DMS153 treated with DMSO at 0.1 percent for 48 hours (cell line): ENCODE data around the gene MRE11.
"Not testable (repeated sequence)": the region's sequence is repeated elsewhere in the genome, so short reads cannot be mapped to it uniquely, and the experiment has no call there.

Experiments
- DNase-seq: peaks from one replicate; lab custom pipeline; 2025; ENCODE audit not compliant: unreplicated experiment; lab: John Stamatoyannopoulos, UW

The MRE11 gene

DNA sequence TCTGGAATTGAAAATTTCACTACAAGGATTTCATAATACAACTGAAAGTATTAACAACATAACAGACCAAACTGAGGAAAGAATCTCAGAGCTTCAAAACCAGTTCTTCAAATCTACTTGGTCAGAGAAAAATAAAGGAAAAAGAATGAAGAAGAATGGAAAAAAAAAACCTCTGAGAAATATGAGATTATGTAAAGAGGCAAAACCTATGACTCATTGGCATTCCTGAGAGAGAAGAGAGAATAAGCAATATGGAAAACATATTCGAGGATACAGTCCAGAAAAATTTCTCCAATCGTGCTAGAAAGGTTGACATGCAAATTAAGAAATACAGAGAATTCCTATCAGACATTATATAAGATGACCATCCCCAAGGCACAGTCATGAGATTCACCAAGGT, 69.0 kb downstream of the MRE11 start:
- no peak for DNase-seq

DNA sequence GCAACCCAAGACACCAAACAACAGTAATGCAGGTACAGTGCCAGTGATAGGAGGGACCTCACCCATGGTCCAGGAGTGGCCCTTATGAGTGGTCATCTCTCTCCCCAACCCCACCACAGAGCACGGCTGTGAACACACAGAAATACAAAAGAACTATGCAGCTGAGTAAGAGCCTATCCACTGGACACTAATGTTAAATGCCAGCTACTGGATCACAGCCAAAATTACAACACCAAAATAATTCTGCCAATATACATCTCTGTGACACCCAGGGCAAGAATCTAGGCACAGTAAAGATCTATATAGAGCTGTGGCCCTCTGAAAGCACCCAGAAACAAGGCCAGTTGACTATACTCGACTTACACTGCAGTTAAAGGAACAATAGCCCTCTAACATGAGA, 69.6 kb downstream of the MRE11 start:
- DNase-seq = no peak

DNA sequence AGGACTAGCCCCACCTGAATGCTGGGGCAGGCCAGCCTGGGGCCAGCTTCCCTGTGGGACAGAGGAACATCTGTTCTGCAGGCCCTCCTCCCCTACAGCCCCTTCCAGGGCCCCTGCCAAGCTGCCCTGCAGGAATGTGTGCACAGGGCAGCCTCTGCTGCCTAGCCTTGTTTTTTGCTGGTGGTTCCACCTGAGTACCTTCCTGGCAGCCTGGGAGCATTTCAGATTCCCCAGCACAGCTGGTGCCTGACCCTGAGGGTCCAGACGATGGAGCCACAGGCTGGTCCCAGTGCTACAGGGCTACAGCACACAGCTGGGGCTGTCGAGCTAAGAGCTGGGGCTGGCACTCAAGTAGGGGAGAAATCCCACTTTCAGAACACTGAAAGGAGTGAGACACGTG, 70.1 kb downstream of the MRE11 start:
- no peak for DNase-seq

DNA sequence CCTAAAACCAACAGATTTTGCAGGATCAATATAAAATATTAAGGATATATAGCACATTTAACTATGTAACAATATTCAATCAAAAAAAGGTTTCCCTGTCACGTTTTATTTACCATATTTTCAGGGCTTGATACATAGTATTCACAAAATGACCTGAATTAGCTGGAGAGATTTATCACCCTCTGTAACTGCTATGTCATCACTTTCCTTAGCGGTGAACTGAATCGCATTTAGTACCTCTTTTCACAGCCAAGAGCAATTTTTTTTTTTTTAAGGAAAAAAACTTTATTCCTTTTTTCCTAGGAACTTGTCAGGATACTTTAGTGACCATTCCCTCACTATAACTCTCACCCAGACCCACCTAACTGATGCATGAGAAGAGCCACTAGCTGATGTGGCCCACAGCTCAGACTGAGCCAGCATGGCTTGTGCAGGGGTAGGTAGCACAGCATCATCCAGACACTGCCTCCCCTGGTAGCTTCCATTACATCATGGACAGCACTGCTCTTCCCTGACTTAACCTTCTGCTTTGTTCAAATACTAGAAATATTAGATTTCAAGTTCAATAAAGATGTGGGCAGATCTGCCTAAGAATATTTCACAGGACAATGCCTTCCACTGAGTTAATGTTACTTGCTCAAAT, 75.4 kb downstream of the MRE11 start:
- DNase-seq = no peak

DNA sequence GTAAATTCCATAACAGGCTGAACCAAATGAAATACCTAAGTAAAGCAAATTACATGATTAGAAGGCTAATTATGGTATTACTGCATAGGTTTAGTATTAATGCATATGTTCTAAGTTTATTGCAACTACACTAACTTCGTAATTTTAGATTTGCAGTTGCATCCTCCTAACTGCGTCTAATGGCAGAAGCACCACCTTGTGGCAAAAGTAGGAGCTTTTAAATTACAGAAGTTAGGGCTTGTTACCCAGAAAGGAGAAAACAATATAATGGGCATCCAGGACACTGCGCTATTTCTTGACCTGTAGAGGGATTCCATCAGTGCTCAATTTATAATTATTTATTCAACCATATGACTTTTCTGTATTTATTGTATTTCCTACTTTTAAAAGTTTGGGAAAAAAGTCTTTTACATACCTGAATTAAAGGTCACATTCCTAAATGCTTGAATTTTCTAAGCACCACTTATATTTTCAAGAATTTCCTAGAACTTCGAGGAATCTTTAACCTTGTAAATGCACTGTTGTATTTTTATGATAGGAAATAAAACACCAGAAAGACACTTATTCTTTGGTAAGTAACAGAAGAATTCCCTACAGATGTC, 76.2 kb downstream of the MRE11 start:
- peak; percentile 3 for DNase-seq

DNA sequence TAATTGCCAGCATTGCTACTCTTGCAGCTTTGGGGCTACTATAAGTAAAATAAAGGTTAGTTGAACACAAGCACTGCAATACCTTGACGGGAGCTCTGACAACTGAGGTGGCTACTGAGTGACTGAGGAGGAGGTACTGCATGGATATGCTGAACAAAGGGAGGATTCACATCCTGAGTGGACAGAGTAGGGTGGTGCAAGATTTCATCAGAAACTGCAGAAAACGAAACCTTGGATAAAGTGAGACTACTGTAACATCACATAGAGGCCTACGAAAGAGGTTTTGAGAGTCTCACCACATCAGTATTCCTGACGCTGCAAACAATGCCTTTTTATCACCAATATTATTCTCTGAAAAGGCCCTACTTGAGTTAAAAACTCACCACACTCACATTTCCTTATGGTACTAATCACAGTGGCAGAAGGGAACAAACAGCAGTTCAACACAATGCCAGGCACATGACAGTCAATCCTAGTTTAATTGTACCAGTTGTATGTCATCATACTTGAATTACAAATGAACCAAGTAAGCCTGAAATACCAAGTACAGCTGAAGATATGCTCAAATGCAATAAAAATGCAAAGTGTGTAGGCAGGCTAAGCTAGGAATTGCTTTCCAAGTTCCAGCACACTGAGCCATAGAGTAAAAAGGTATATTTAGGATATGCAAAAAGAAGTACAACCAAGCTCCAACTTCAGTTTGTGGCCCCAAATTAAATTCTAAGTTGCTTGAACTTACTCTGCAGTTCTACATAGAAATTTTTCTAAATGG, 88.4 kb downstream of the MRE11 start:
- no peak for DNase-seq

DNA sequence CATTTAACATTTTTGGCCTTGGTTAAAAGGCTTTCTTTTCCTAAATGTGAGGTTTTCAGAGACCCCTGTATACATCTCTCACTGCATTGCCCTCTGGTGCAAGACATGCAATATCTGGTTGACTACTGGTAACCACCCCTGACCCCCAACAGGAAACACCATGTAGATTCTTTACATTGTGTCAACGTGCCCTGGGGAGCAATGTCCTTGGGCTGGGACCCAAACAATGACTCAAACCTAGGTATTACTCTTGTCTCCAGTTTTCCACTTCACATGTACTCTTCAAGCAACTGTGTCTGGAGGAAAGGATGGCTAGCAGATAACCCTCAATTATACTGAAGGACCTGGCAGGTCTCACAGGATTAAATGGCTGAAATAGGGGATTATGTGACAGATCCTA, 91.3 kb downstream of the MRE11 start:
- DNase-seq = no peak

DNA sequence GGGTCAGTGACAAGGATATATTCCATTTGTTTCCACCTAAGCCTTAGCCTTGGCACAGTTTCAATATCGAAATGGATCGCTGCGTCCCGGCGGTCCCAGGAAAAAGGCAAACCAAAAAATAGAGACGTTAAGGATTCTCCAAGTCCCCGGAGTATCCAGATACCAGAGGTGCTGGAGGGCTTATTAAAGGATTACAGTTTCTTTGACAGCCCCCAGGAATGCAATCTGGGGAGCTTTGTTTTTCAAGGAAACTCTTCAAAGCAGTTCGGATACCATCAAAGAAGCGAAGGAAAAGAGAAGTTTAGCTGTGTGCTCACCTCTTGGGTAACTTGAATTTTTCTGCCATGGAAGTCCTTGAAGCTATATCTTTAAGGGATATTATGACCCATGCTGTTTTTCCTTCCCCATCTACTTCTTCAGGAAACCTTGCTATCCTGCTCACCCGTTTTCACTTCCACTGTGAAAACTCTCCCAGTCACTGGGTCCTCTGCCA, 91.8 kb downstream of the MRE11 start:
- DNase-seq = no peak

DNA sequence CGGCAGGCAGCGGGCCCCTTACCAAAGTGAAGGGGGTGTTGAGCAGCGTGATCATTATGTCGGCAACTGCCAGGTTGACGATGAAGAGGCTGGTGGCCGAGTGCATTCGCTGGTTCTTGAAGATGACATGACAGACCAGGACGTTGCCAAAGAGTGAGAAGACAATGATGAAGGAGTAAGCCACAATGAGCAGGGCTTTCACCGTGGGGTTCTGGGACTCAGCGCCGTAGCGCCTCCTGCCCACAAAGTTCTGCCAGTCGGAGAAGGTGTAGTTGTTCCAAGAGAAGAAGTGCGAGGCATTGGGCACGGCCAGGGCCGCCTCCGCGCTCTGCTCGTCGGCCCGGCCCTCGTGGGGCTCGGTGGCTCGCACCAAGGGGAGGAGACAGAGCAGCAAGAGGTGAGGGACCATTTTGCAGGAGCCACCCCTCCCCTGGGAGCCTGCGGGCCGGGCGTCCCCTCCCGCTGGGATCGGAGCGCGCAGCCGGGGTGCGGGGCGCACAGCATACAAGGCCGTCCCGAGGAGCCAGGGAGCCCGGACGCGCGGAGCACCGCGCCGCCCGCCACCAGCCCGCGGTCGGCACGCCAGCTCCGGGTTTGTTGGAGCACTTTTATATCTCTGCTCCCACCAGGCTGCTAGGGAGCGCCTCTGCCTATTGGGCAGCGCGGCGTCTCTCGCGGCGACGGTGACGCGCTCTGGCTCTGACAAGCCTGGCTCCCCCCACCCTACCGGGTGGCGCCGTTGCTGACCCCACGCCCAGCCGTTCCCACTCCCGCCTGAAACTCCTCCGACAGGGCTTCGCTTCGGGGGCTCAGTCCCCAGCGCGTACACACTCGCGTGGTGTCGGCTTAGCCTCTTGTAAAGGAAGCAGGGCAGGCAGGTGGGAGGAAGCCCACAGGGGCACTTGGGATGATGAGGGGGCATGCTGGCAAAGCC, 92.5 kb downstream of the MRE11 start, which contains the start of gene GPR83:
GPR83 (minus strand) TSS at position 581 of the 934 bp plus-strand sequence; CDS start at position 409, 172 bp downstream.
- no peak for DNase-seq

DNA sequence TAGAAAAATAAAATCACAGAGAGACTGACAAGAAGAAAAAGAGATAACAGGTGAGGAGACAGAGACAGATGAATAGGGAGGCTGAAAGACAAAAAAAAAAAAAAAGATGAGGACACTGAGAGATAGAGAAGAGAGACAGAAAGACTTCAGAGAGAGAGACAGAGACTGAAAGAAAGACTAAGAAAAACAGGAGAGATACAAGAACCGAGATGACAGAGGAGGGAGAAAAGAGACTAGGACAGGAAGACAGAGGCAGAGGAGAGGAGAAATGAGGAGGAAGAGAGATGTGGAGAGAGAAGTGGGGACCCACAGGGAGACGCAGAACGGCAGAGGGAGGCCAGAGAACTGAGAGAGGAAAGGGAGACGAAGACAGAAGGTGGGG, 93.2 kb downstream of the MRE11 start:
- no peak for DNase-seq

DNA sequence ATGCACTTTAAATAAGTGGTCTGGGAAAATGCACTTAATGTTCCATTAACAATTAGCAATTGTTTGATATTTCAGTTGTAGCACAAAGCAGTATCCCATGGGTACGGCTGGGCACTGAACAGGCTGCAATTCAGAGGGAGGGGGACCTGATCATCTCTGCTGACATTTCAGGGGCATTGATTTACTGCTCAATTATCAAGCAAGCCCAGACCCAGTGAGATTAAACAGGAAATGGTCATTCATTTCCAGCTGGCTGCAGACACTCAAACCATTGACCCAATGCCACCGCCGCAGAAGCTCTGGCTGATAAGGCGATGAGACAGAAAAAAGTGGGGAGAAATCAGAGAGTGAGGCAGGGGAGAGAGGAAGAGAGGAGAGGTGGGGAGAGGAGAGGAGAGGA, 93.6 kb downstream of the MRE11 start:
- no peak for DNase-seq

DNA sequence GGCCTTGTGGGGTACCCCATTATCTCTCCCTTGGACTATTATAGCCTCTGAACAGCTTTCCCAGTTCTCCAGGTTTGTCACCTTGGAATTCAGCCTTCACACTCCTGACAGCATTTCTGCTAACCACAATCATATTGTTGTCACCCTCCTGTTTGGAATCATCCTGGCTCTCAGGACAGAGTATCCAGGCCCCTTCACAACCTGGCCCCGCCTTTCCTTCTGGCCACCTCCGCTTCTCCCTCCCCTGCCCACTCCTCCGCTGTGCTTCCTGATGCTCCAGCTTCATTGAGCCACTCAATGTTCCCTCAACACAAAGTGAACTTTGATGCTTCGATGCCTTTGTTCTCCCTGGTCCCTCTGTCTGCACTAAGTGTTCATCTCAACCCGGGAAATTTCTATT, 95.5 kb downstream of the MRE11 start:
- no peak for DNase-seq

DNA sequence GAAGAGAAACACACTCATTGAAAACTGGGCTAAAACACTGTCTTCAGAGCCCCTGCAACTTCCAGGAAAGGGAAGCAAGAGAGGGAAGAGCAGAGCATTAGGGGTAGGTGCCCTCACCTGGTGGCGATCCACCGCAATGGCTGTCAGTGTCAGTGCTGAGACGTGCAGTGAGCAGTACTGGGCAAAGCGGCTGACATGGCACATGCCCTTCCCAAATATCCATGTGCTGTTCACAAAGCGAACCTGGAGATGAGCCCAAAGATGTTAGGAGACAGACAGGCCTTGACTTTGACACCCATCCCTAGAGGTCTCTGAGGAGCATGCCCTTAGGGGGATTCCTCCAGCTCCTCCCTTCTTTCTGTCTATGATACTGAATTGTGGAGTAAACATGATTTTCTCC, 97.4 kb downstream of the MRE11 start:
- DNase-seq = no peak

DNA sequence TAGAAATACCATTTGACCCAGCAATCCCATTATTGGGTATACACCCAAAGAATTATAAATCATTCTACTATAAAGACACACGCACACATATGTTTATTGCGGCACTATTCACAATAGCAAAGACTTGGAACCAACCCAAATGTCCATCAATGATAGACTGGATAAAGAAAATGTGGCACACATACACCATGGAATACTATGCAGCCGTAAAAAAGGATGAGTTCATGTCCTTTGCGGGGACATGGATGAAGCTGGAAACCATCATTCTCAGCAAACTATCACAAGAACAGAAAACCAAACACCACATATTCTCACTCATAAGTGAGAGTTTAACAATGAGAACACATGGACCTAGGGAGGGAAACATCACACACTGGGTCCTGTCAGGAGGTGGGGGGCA, 101.7 kb downstream of the MRE11 start:
- DNase-seq = not testable (repeated sequence)

DNA sequence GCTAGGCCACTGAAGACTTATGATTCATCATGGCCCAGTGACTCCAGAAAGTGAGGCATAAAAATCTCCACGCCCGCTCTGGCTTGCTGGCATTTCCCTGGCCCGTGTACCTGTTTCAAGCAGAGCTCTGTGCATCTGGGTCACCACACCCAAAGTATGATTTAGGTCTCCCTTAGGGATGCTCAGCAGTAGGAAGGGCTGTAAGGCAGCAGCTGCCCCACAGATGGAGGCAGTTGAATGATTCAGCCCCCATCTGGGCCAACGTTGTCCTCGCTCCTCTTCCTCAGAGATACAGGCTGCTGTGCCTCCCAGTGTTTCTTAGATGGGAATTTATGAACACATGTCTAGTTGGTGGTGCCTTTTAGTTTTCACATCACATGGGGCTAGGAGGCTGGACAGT, 114.0 kb downstream of the MRE11 start:
- DNase-seq = no peak

DNA sequence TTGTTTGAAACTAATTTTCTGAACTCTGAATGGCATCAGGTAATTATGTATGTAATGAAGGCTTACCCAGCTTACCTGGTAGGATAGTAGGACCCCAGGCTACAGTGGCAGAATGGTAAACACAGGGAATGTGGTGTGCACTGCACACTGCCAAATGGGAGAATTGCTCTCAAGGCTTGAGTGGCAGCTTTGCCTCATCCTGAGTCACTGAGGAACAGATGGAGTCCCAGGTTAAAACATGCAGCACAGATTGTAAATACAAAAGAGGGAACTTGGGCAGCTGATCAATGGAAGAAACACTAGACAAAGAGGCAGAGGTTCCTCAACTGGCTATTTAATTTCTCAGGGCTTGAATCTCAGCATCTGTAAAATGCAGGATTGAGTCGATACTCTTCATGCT, 116.8 kb downstream of the MRE11 start:
- no peak for DNase-seq

DNA sequence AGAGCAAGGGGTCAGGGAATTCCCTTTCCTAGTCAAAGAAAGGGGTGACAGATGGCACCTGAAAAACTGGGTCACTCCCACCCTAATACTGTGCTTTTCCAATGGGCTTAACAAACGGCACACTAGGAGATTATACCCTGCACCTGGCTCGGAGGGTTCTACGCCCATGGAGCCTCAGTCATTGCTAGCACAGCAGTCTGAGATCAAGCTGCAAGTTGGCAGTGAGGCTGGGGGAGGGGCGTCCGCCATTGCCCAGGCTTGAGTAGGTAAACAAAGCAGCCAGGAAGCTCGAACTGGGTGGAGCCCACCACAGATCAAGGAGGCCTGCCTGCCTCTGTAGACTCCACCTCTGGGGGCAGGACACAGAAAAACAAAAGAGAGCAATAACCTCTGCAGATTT, 123.1 kb downstream of the MRE11 start:
- not testable (repeated sequence) for DNase-seq
